ENCODE results near the gene RNF123.

Gene RNF123

GRCh38 chr3:49756036-49756435 lies 66.7 kb downstream of the RNF123 start:
- Histone ChIP-seq H3K79me2 (ENCODE audit: insufficient read depth, low read depth) (peaks cover 11% of the 10 kb centered on the region; the same call in 1 of the 2 replicates), H4K20me1 (ENCODE audit: insufficient read depth) (no peaks in the 10 kb centered on the region), H3K4me2 (no peak overlapping the region)

DNA sequence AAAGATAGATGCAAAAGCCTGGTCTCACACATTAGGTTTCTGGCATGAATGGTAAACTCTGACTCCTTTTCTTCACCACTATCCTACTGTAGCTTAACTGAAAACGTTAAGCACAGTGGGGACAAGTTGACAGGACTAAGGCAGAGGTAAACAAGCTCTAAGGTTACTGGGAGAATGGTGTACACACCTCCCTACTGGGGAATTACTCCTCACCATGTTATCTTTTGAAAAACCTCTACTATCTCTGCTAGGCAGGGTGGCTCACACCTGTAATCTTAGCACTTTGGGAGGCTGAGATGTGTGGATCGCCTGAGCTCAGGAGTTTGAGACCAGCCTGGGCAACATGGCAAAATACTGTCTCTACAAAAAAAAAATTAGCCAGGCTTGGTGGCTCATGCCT lies 67.8 kb downstream of the RNF123 start:
- H4K20me1 ChIP-seq (ENCODE audit: insufficient read depth): no peaks in the 10 kb centered on the region
- H3K79me2 ChIP-seq (ENCODE audit: insufficient read depth, low read depth): peaks cover 11% of the 10 kb centered on the region; the same call in 1 of the 2 replicates
- no peak overlapping the region for H3K4me2 ChIP-seq

More at GRCh38 chr3:49756036-49756435, 66.7 kb downstream of the RNF123 start:
- Histone ChIP-seq H3K36me3 (ENCODE audit: insufficient read depth) (no peaks in the 10 kb centered on the region), H2AFZ (ENCODE audit: low read depth) (no peak overlapping the region), H3K27ac (no peak overlapping the region), H3K4me3 (IDR thresholded peaks at IDR 0.05; ENCODE audit: insufficient read depth, low read depth, low read length) (no peak overlapping the region), H3K27me3 (ENCODE audit: insufficient read depth, low read depth) (no peaks in the 10 kb centered on the region), H3K9ac (no peak overlapping the region), H3K4me1 (ENCODE audit: low read depth, poor library complexity, severe bottlenecking) (peaks cover 14% of the 10 kb centered on the region)
- TF ChIP-seq CTCF (conservative IDR thresholded peaks at IDR 0.05; ENCODE audit: low read depth, low read length): no peak

GRCh38 chr3:49759226-49759625 lies 69.9 kb downstream of the RNF123 start:
- no peak overlapping the region for H2AFZ ChIP-seq (ENCODE audit: low read depth)
- no peak overlapping the region for H3K4me2 ChIP-seq
- TF ChIP-seq CTCF (conservative IDR thresholded peaks at IDR 0.05; ENCODE audit: low read depth, low read length): no peak
- peaks cover 4% of the 10 kb centered on the region for H3K4me1 ChIP-seq (ENCODE audit: low read depth, poor library complexity, severe bottlenecking)
- H3K79me2 ChIP-seq (ENCODE audit: insufficient read depth, low read depth): peaks cover 15% of the 10 kb centered on the region; the same call in 1 of the 2 replicates
- no peak overlapping the region for H3K27ac ChIP-seq
- no peak overlapping the region for H3K9ac ChIP-seq
- H4K20me1 ChIP-seq (ENCODE audit: insufficient read depth): no peaks in the 10 kb centered on the region
- H3K36me3 ChIP-seq (ENCODE audit: insufficient read depth): no peaks in the 10 kb centered on the region
- H3K4me3 ChIP-seq (IDR thresholded peaks at IDR 0.05; ENCODE audit: insufficient read depth, low read depth, low read length): no peak overlapping the region
- H3K27me3 ChIP-seq (ENCODE audit: insufficient read depth, low read depth): no peaks in the 10 kb centered on the region

More for the DNA sequence above, 67.8 kb downstream of the RNF123 start:
- Histone ChIP-seq H3K36me3 (ENCODE audit: insufficient read depth) (no peaks in the 10 kb centered on the region), H3K4me3 (IDR thresholded peaks at IDR 0.05; ENCODE audit: insufficient read depth, low read depth, low read length) (no peak overlapping the region), H2AFZ (ENCODE audit: low read depth) (no peak overlapping the region), H3K4me1 (ENCODE audit: low read depth, poor library complexity, severe bottlenecking) (peaks cover 14% of the 10 kb centered on the region), H3K27ac (no peak overlapping the region), H3K27me3 (ENCODE audit: insufficient read depth, low read depth) (no peaks in the 10 kb centered on the region), H3K9ac (no peak overlapping the region)
- no peak for TF ChIP-seq CTCF (conservative IDR thresholded peaks at IDR 0.05; ENCODE audit: low read depth, low read length)

DNA sequence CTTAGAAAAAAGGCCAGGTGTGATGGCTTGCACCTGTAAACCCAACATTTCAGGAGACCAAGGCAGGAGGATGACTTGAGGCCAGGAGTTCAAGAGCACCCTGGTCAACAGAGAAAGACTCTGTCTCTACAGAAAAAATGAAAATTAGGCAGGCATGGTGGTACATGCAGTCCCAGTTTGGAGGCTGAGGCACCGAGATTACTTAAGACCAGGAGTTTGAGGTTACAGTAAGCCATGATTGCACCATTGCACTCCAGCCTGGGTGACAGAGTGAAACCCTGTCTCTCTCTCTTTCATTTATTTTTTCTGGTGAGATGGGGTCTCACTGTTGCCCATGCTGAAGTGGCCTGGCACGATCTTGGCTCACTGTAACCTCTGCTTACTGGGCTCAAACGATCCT lies 72.3 kb downstream of the RNF123 start:
- Histone ChIP-seq H3K27me3 (ENCODE audit: insufficient read depth, low read depth) (no peaks in the 10 kb centered on the region), H4K20me1 (ENCODE audit: insufficient read depth) (no peaks in the 10 kb centered on the region), H3K79me2 (ENCODE audit: insufficient read depth, low read depth) (peaks cover 34% of the 10 kb centered on the region; the same call in 1 of the 2 replicates), H3K4me3 (IDR thresholded peaks at IDR 0.05; ENCODE audit: insufficient read depth, low read depth, low read length) (no peak overlapping the region), H3K9ac (no peak overlapping the region), H3K4me2 (no peak overlapping the region), H3K27ac (no peak overlapping the region), H3K4me1 (ENCODE audit: low read depth, poor library complexity, severe bottlenecking) (no peaks in the 10 kb centered on the region), H3K36me3 (ENCODE audit: insufficient read depth) (no peaks in the 10 kb centered on the region), H2AFZ (ENCODE audit: low read depth) (no peak overlapping the region)
- TF ChIP-seq CTCF (conservative IDR thresholded peaks at IDR 0.05; ENCODE audit: low read depth, low read length): no peak

Data from KMS-11 (cell line).